CD14-positive monocyte (primary cell): ENCODE results near the gene LARGE2. TPM values are rescaled to one million over a fixed set of nuclear protein-coding genes. Genes with fewer than 3 reads are reported as not detected.

Source experiments
- DNase-seq, 3 donors: peaks; one replicate each; pipeline ENCODE4 v3.0.0-alpha.2; 2011 to 2022
- H2AFZ ChIP-seq: 2 replicates; pipeline ENCODE4 v1.6.0; 2012; ENCODE audit warnings: mild to moderate bottlenecking, low read depth, low read length, inconsistent platforms; ENCODE audit not compliant: insufficient read depth, poor library complexity, severe bottlenecking
- H3K27ac ChIP-seq, 2 donors: 1 replicate in 1 of 2; 2 replicates in 1 of 2; pipeline ENCODE4 v1.5.1; 2012 to 2013; ENCODE audit warnings: low read length in 2 of 2, control low read depth in 1 of 2, inconsistent platforms in 1 of 2, low read depth in 1 of 2, mild to moderate bottlenecking in 1 of 2
- H3K27me3 ChIP-seq, 2 donors: one replicate each; pipeline versions ENCODE4 v1.6.0 to v1.6.1; 2011 to 2013; ENCODE audit warnings: low read length in 2 of 2; ENCODE audit not compliant: control insufficient read depth in 2 of 2, insufficient read depth in 2 of 2
- H3K36me3 ChIP-seq, 2 donors: replicated peaks in 1 of 2; 1 replicate in 1 of 2; 2 replicates in 1 of 2; pipeline versions ENCODE4 v1.5.1 to v1.6.1; 2012 to 2013; ENCODE audit warnings: low read length in 2 of 2, control low read depth in 1 of 2, inconsistent platforms in 1 of 2, mild to moderate bottlenecking in 1 of 2; ENCODE audit not compliant: insufficient read depth in 2 of 2, control insufficient read depth in 1 of 2
- H3K4me1 ChIP-seq, 2 donors: 1 replicate in 1 of 2; 2 replicates in 1 of 2; pipeline versions ENCODE4 v1.5.1 to v1.6.1; 2012 to 2013; ENCODE audit warnings: low read length in 2 of 2, control low read depth in 1 of 2, inconsistent platforms in 1 of 2, mild to moderate bottlenecking in 1 of 2, moderate library complexity in 1 of 2; ENCODE audit not compliant: insufficient read depth in 2 of 2, control insufficient read depth in 1 of 2
- H3K4me2 ChIP-seq: replicated peaks from 2 replicates; pipeline ENCODE3; 2012; ENCODE audit warnings: low read length, moderate library complexity, mild to moderate bottlenecking; ENCODE audit not compliant: poor library complexity, severe bottlenecking; ENCODE audit errors: extremely low read depth
- H3K4me3 ChIP-seq, 3 experiments: fragments of 200-600 bp in 1 of 3; sonication (generic) in 1 of 3; replicated peaks in 1 of 3; 1 replicate in 2 of 3; 2 replicates in 1 of 3; pipeline ENCODE4 v1.5.1; 2011 to 2013; ENCODE audit warnings: low read length in 3 of 3, mild to moderate bottlenecking in 3 of 3, control low read depth in 2 of 3, low read depth in 2 of 3, inconsistent platforms in 1 of 3, moderate library complexity in 1 of 3
- H3K79me2 ChIP-seq: 2 replicates; pipeline ENCODE4 v1.6.0; 2012; ENCODE audit warnings: mild to moderate bottlenecking, control low read depth, inconsistent platforms, low read length, moderate library complexity; ENCODE audit not compliant: insufficient read depth
- H3K9ac ChIP-seq: 2 replicates; pipeline ENCODE4 v1.6.0; 2017; ENCODE audit warnings: low read length, mild to moderate bottlenecking; ENCODE audit not compliant: insufficient read depth, poor library complexity, severe bottlenecking
- H3K9me3 ChIP-seq, 2 donors: replicated peaks in 1 of 2; 1 replicate in 1 of 2; 2 replicates in 1 of 2; pipeline versions ENCODE4 v1.5.1 to v1.6.1; 2012 to 2013; ENCODE audit warnings: low read length in 2 of 2, control low read depth in 1 of 2; ENCODE audit not compliant: control insufficient read depth in 1 of 2, insufficient read depth in 1 of 2
- H4K20me1 ChIP-seq: 2 replicates; pipeline ENCODE4 v1.6.0; 2012; ENCODE audit warnings: mild to moderate bottlenecking, low read length, control low read depth, moderate library complexity; ENCODE audit not compliant: insufficient read depth
- H3K27ac Mint-ChIP-seq, 7 donors: one replicate each; pipeline ENCODE4 v1.8.0; 2020; ENCODE audit warnings: mild to moderate bottlenecking in 7 of 7, mixed read lengths in 7 of 7, moderate library complexity in 6 of 7, inconsistent platforms in 2 of 7
- H3K27me3 Mint-ChIP-seq, 3 donors: one replicate each; pipeline ENCODE4 v1.8.0; 2021 to 2022; ENCODE audit warnings: low read depth in 3 of 3, mild to moderate bottlenecking in 3 of 3, mixed read lengths in 3 of 3, moderate library complexity in 3 of 3, inconsistent platforms in 1 of 3
- H3K36me3 Mint-ChIP-seq, 2 donors: one replicate each; pipeline ENCODE4 v1.8.0; 2020; ENCODE audit warnings: mixed read lengths in 2 of 2, inconsistent platforms in 1 of 2, mild to moderate bottlenecking in 1 of 2
- H3K4me1 Mint-ChIP-seq: one replicate; pipeline ENCODE4 v1.8.0; 2020; ENCODE audit warnings: mild to moderate bottlenecking, mixed read lengths
- H3K4me3 Mint-ChIP-seq, 2 donors: one replicate each; pipeline ENCODE4 v1.8.0; 2020; ENCODE audit warnings: mild to moderate bottlenecking in 2 of 2, mixed read lengths in 2 of 2, moderate library complexity in 1 of 2
- H3K9me3 Mint-ChIP-seq, 7 donors: one replicate each; pipeline ENCODE4 v1.8.0; 2020 to 2022; ENCODE audit warnings: mixed read lengths in 7 of 7, mild to moderate bottlenecking in 6 of 7, moderate library complexity in 6 of 7, inconsistent platforms in 2 of 7
- CTCF ChIP-seq: fragments of 200-600 bp; IDR thresholded peaks from one replicate; pipeline ENCODE4 v1.8.0; 2022; ENCODE audit warnings: antibody characterized with exemption, mild to moderate bottlenecking
- WGBS: methylation state at CpG from one replicate; pipeline ENCODE4 v1.1.5; 2013; ENCODE audit warnings: missing lambda C conversion rate; ENCODE audit not compliant: insufficient coverage; 5-methylcytosine and 5-hydroxymethylcytosine counted together
- intact Hi-C, 2 donors: fragments of 100-400 bp; cut with micrococcal nuclease; formaldehyde crosslinking; loops; one replicate each; pipeline versions ENCODE4 v1.15.0 to v1.15.1; 2023
- polyA plus RNA-seq, 3 donors: library from polyadenylated mRNA; depleted of rRNA in 1 of 3; unstranded in 2 of 3; stranded (reverse) in 1 of 3; fragments of 300-500 nt in 2 of 3; fragments of >200 nt in 1 of 3; fragmentation: Illumina TruSeq in 2 of 3; gene quantifications; 1 replicate in 2 of 3; 2 replicates in 1 of 3; pipeline ENCODE4 v1.2.3, GENCODE V29; 2012 to 2021

LARGE2 gene
- polyA plus RNA-seq, 3 donors: 0.12 TPM; not detected in 2

- intact Hi-C loops: no loop called here
- Histone ChIP-seq H3K4me1 (peaks cover 38 to 42% of the 10 kb centered on the region in 2 donors), H3K9me3 (no peaks in the 10 kb centered on the region), H2AFZ (no peak overlapping the region), H3K27me3 (no peaks in the 10 kb centered on the region), H3K4me3 (no peak overlapping the region), H3K4me2 (no peak overlapping the region), H3K27ac (no peak overlapping the region), H3K79me2 (peaks cover 13% of the 10 kb centered on the region), H4K20me1 (peaks cover 28% of the 10 kb centered on the region), H3K9ac (no peak overlapping the region), H3K36me3 (peaks cover 54 to 94% of the 10 kb centered on the region in 2 donors)
- Mint-ChIP-seq H3K27me3 (no peaks in the 10 kb centered on the region), H3K9me3 (no peaks in the 10 kb centered on the region), H3K4me1 (peaks cover 42% of the 10 kb centered on the region), H3K36me3 (peaks cover 63 to 87% of the 10 kb centered on the region in 2 donors), H3K27ac (no peak overlapping the region), H3K4me3 (no peak overlapping the region)
- DNase-seq: no peak
- no peak for TF ChIP-seq CTCF
- 100% methylated on average over 4 of the region's 10 CpGs for WGBS
Observed at GRCh38 chr11:45937916-45938315, 15.5 kb downstream of the LARGE2 start.

- H3K4me3 ChIP-seq: no peak overlapping the region
- peaks cover 19 to 23% of the 10 kb centered on the region in 2 donors for H3K4me1 ChIP-seq
- WGBS: no CpG with 5 or more reads among the region's 2 CpGs
- intact Hi-C loops: no loop called here
- peaks cover 29% of the 10 kb centered on the region for H4K20me1 ChIP-seq
- H3K36me3 Mint-ChIP-seq: peaks cover 70 to 89% of the 10 kb centered on the region in 2 donors
- no peak overlapping the region for H3K27ac Mint-ChIP-seq
- no peak overlapping the region for H2AFZ ChIP-seq
- no peak overlapping the region for H3K27ac ChIP-seq
- no peak overlapping the region for H3K4me2 ChIP-seq
- no peaks in the 10 kb centered on the region for H3K9me3 Mint-ChIP-seq
- H3K9me3 ChIP-seq: no peaks in the 10 kb centered on the region
- no peak for DNase-seq
- no peak overlapping the region for H3K4me3 Mint-ChIP-seq
- peaks cover 23% of the 10 kb centered on the region for H3K4me1 Mint-ChIP-seq
- no peaks in the 10 kb centered on the region for H3K27me3 ChIP-seq
- no peak for TF ChIP-seq CTCF
- H3K36me3 ChIP-seq: peaks cover 57 to 100% of the 10 kb centered on the region in 2 donors
- H3K27me3 Mint-ChIP-seq: no peaks in the 10 kb centered on the region
- H3K79me2 ChIP-seq: peaks cover 3% of the 10 kb centered on the region
- no peak overlapping the region for H3K9ac ChIP-seq
Observed at GRCh38 chr11:45939836-45940235, 17.4 kb downstream of the LARGE2 start.
